HEK293T (cell line): Measurements from ENCODE around the gene PPP2R5E.

Source experiments
- CTCF ChIA-PET: fragments of 350-600 bp; formaldehyde crosslinking; extraction: SDS; loops from one replicate; lab custom pipeline; 2021; ENCODE audit warnings: antibody characterized with exemption, inconsistent platforms; lab: Yijun Ruan, JAX
- POLR2A ChIA-PET: fragments of 350-600 bp; formaldehyde crosslinking; extraction: SDS; loops from one replicate; lab custom pipeline; 2020; ENCODE audit warnings: antibody characterized with exemption, inconsistent platforms; lab: Yijun Ruan, JAX
- DNase-seq: peaks from one replicate; pipeline ENCODE4 v3.0.0; 2012; ENCODE audit warnings: mixed read lengths; ENCODE audit errors: extremely low spot score
- ARNT ChIP-seq: fragments of 450-650 bp; IDR thresholded peaks from 2 replicates; pipeline ENCODE4 v1.6.1; 2017; ENCODE audit warnings: mild to moderate bottlenecking
- BHLHE40 ChIP-seq: fragments of 450-650 bp; IDR thresholded peaks from 2 replicates; pipeline ENCODE4 v1.6.1; 2016; ENCODE audit warnings: mild to moderate bottlenecking, moderate library complexity, borderline replicate concordance
- CTBP1 ChIP-seq: fragments of 450-650 bp; IDR thresholded peaks from 2 replicates; pipeline ENCODE4 v1.6.1; 2016; ENCODE audit warnings: borderline replicate concordance
- ELF4 ChIP-seq: fragments of 450-650 bp; IDR thresholded peaks from 2 replicates; pipeline ENCODE4 v1.6.1; 2017; ENCODE audit warnings: antibody characterized with exemption
- FOXA1 ChIP-seq: fragments of 450-650 bp; IDR thresholded peaks from 2 replicates; pipeline ENCODE4 v1.6.1; 2016; ENCODE audit warnings: mild to moderate bottlenecking
- FOXK2 ChIP-seq: fragments of 450-650 bp; IDR thresholded peaks from 2 replicates; pipeline ENCODE4 v1.6.1; 2016; ENCODE audit warnings: mild to moderate bottlenecking
- FOXM1 ChIP-seq: fragments of 450-650 bp; IDR thresholded peaks from 2 replicates; pipeline ENCODE4 v1.6.1; 2017; ENCODE audit warnings: mild to moderate bottlenecking, borderline replicate concordance
- HDGF ChIP-seq: fragments of 450-650 bp; IDR thresholded peaks from 2 replicates; pipeline ENCODE4 v1.6.1; 2017; ENCODE audit warnings: antibody characterized with exemption, borderline replicate concordance
- L3MBTL2 ChIP-seq: fragments of 450-650 bp; conservative IDR thresholded peaks from 2 replicates; pipeline ENCODE4 v1.6.1; 2016; ENCODE audit warnings: mild to moderate bottlenecking
- LEF1 ChIP-seq: fragments of 450-650 bp; IDR thresholded peaks from 2 replicates; pipeline ENCODE4 v1.6.1; 2017; ENCODE audit warnings: mild to moderate bottlenecking, borderline replicate concordance
- NFRKB ChIP-seq: fragments of 450-650 bp; IDR thresholded peaks from 2 replicates; pipeline ENCODE4 v1.6.1; 2016; ENCODE audit warnings: mild to moderate bottlenecking, moderate library complexity
- PKNOX1 ChIP-seq: fragments of 450-650 bp; IDR thresholded peaks from 2 replicates; pipeline ENCODE4 v1.6.1; 2016
- SP1 ChIP-seq: fragments of 450-650 bp; IDR thresholded peaks from 2 replicates; pipeline ENCODE4 v1.6.1; 2017
- SUZ12 ChIP-seq: fragments of 450-650 bp; IDR thresholded peaks from 2 replicates; pipeline ENCODE4 v1.6.1; 2016; ENCODE audit warnings: mild to moderate bottlenecking
- TARDBP ChIP-seq: fragments of 450-650 bp; IDR thresholded peaks from 2 replicates; pipeline ENCODE4 v1.6.1; 2016
- ZNF384 ChIP-seq: fragments of 450-650 bp; IDR thresholded peaks from 2 replicates; pipeline ENCODE4 v1.6.1; 2016

PPP2R5E gene

GRCh38 chr14:63460680-63461369 lies 82.4 kb downstream of the PPP2R5E start:
- no peak for TF ChIP-seq L3MBTL2
- TF ChIP-seq FOXA1 = no peak
- no peak for TF ChIP-seq ARNT
- no peak for TF ChIP-seq ZNF384
- no peak for TF ChIP-seq FOXM1
- no peak for TF ChIP-seq PKNOX1
- ChIA-PET POLR2A (interaction anchor here (1.0 kb wide), 1 partner anchor 83 kb away, joined by 3 read pairs; the partner anchor contains the start of gene PPP2R5E), CTCF (no interaction called here)
- no peak for DNase-seq

- TF ChIP-seq ELF4 (no peak), NFRKB (no peak), BHLHE40 (no peak), PKNOX1 (no peak), ARNT (no peak), FOXA1 (no peak), LEF1 (no peak), HDGF (no peak), CTBP1 (no peak), ZNF384 (no peak)
- CTCF ChIA-PET = interaction anchor here (0.7 kb wide), 1 partner anchor 119 kb away, joined by 3 read pairs; no protein-coding TSS in a partner anchor
- POLR2A ChIA-PET = interaction anchor here (1.0 kb wide), 1 partner anchor 84 kb away, joined by 3 read pairs; the partner anchor contains the start of gene PPP2R5E
- no peak for DNase-seq
These were observed 83.4 kb downstream of the PPP2R5E start for GRCh38 chr14:63459738-63460137.

GRCh38 chr14:63457498-63457897 lies 85.7 kb downstream of the PPP2R5E start:
- TF ChIP-seq SP1 = no peak
- no peak for TF ChIP-seq BHLHE40
- TF ChIP-seq TARDBP = no peak
- no peak for TF ChIP-seq ELF4
- no peak for TF ChIP-seq SUZ12
- no peak for TF ChIP-seq LEF1
- no peak for TF ChIP-seq FOXM1
- no peak for TF ChIP-seq FOXA1
- POLR2A ChIA-PET = no interaction called here
- CTCF ChIA-PET = no interaction called here
- DNase-seq = no peak

GRCh38 chr14:63454863-63455622 lies 88.1 kb downstream of the PPP2R5E start:
- ChIA-PET POLR2A (interaction anchor here (0.7 kb wide), 1 partner anchor 22 kb away, joined by 5 read pairs; no protein-coding TSS in a partner anchor), CTCF (interaction anchor here (0.6 kb wide), 1 partner anchor 82 kb away, joined by 3 read pairs; no protein-coding TSS in a partner anchor)
- DNase-seq = no peak
- TF ChIP-seq ZNF384 = no peak
- TF ChIP-seq FOXA1 = no peak
- TF ChIP-seq SUZ12 = no peak
- TF ChIP-seq ELF4 = no peak
- TF ChIP-seq HDGF = no peak
- TF ChIP-seq FOXM1 = no peak
- no peak for TF ChIP-seq FOXK2
- no peak for TF ChIP-seq ARNT

DNA sequence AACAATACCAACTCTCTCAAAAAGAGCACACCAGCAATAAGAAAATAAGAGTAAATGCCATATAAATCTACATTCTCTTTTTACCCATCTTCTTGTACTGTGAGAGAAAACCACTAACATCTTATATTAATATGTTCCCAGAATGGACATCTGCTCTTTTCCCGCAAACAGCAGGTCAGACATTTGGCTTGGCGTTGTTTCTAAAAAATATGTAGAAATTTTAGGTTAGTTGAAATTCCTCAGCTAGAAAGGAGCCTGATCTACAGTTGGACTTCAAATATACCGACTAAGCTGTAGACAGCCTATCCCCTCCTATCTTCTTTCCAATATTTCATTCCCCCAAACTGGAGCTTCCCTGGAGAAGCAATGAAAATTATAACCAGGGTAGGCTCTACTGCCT lies 88.7 kb downstream of the PPP2R5E start:
- no peak for TF ChIP-seq TARDBP
- CTCF ChIA-PET = no interaction called here
- no peak for DNase-seq
- POLR2A ChIA-PET = interaction anchor here (0.7 kb wide), 1 partner anchor 21 kb away, joined by 5 read pairs; no protein-coding TSS in a partner anchor

DNA sequence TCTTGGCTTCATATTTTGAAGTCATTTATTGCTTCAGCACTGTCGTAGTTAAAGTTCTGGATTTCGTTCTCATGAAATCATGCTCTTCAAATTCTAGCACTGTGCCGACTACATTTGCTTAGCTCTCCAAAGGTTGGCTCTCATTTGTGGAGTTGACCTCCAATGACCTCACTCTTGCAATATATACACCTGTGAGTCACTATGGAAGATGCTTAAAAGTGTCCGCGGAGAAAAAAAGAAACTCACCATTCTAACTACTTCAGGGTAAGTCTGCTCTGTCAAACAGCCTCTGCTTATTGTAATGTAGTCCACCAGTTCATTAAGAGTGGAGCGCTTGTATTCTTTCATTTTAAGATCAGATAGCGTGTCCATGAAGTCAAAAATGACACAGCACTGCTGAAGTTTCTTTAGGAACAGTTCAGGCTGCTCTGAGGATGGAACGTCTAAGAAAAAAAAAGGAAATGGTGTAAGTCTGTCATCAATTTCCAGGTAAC lies 89.7 kb downstream of the PPP2R5E start:
- ChIA-PET POLR2A (no interaction called here), CTCF (interaction anchor here (0.7 kb wide), 1 partner anchor 21 kb away, joined by 3 read pairs; no protein-coding TSS in a partner anchor)
- no peak for DNase-seq
- TF ChIP-seq PKNOX1 (no peak), TARDBP (no peak), HDGF (no peak)

DNA sequence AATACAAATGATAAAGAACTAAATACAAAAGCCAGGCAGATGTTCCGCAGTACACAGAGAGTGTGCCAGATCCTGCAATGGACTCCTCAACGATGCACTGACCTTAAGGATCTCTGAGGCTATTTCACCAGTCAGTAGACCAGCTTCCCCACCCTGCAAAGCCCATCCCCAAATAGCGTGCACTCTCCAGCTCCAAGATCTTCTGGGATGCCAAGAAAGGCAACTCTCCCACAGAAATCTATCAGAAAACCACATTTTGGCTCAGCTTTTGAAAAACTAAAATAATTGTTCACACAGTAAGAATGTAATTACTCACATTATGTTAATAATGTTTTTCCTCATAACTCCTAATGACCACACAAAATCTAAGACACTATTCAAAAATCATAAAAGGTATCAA lies 90.4 kb downstream of the PPP2R5E start:
- ChIA-PET CTCF (no interaction called here), POLR2A (no interaction called here)
- DNase-seq = no peak
- no peak for TF ChIP-seq L3MBTL2
- no peak for TF ChIP-seq FOXA1
- no peak for TF ChIP-seq BHLHE40
- no peak for TF ChIP-seq FOXK2
- TF ChIP-seq SUZ12 = no peak
- no peak for TF ChIP-seq HDGF
- no peak for TF ChIP-seq TARDBP
- no peak for TF ChIP-seq CTBP1
- TF ChIP-seq ELF4 = no peak
- no peak for TF ChIP-seq LEF1
- no peak for TF ChIP-seq PKNOX1
- TF ChIP-seq NFRKB = no peak
- no peak for TF ChIP-seq FOXM1
- TF ChIP-seq SP1 = no peak
- TF ChIP-seq ARNT = no peak
- TF ChIP-seq ZNF384 = no peak
